Measurements from ENCODE around the gene SYT1. TPM values are rescaled to one million over a fixed set of nuclear protein-coding genes. Genes with fewer than 3 reads are reported as not detected.

Gene SYT1
- total and polyA plus RNA-seq, 2 of the 8 experiments (the other 6 are each of a cell fraction or from before 2014, with no cell fraction given), result 11.0 to 34.6 TPM

DNA sequence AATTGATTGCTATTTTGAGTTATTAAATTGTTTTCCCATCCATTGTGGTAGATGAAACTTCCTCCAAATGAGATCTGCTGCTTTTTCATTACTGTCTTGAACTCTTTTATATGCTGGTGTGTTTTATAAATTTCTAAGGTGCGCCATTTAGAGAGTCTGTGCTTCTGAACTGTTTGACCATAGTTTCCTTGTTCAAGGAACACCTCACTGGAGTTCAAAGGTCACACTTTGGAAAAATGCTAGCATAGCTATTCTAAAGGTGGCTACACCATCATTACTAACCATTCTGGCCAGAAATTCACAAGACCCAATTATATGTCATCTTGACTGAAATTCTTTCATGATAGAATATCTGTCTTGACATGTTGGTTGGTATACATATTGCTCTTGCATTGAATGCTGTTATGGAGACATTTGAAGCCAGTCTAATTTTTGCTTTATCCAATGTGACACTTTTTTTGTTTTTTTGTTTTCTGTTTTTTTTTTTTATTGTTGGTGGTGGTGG is 556.7 kb downstream of the SYT1 start (continued):
- no peak for TF ChIP-seq GTF2F1 (IDR thresholded peaks at IDR 0.05; ENCODE audit: borderline replicate concordance, low read depth, low read length)
- TF ChIP-seq CBX5 (IDR thresholded peaks at IDR 0.05; ENCODE audit: low read depth, low read length), result no peak
- TF ChIP-seq TEAD4 (IDR thresholded peaks at IDR 0.05; ENCODE audit: low read depth, low read length), result no peak
- no peak for TF ChIP-seq POLR2AphosphoS5 (IDR thresholded peaks at IDR 0.05; ENCODE audit: low read depth, low read length)
- TF ChIP-seq TAF1 (IDR thresholded peaks at IDR 0.05; ENCODE audit: low read depth, low read length), result no peak
- TF ChIP-seq, protein P1, sequence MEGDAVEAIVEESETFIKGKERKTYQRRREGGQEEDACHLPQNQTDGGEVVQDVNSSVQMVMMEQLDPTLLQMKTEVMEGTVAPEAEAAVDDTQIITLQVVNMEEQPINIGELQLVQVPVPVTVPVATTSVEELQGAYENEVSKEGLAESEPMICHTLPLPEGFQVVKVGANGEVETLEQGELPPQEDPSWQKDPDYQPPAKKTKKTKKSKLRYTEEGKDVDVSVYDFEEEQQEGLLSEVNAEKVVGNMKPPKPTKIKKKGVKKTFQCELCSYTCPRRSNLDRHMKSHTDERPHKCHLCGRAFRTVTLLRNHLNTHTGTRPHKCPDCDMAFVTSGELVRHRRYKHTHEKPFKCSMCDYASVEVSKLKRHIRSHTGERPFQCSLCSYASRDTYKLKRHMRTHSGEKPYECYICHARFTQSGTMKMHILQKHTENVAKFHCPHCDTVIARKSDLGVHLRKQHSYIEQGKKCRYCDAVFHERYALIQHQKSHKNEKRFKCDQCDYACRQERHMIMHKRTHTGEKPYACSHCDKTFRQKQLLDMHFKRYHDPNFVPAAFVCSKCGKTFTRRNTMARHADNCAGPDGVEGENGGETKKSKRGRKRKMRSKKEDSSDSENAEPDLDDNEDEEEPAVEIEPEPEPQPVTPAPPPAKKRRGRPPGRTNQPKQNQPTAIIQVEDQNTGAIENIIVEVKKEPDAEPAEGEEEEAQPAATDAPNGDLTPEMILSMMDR (IDR thresholded peaks at IDR 0.05; ENCODE audit: control extremely low read depth in 1 of 3, insufficient read depth in 1 of 3, low read depth in 1 of 3, low read length in 3 of 3), result no peak

Measured in H1 (cell line).